Measurements from ENCODE around the gene KNDC1.

The KNDC1 gene

GRCh38 chr10:133247681-133248333 lies 87.8 kb downstream of the KNDC1 start:
- no peak overlapping the region for H3K4me3 ChIP-seq (ENCODE audit: low read depth, low read length)
- no peak for TF ChIP-seq CTCF (IDR thresholded peaks at IDR 0.05; ENCODE audit: low read depth, low read length, missing control alignments)
- in situ Hi-C loops (cut with HindIII; ENCODE audit: low sequenced_read_pairs) = no loop called here
- DNase-seq (ENCODE audit: low read depth) = no peak

- in situ Hi-C loops (cut with HindIII; ENCODE audit: low sequenced_read_pairs) = no loop called here
- TF ChIP-seq CTCF (IDR thresholded peaks at IDR 0.05; ENCODE audit: low read depth, low read length, missing control alignments) = no peak
- DNase-seq (ENCODE audit: low read depth) = no peak
- no peak overlapping the region for H3K4me3 ChIP-seq (ENCODE audit: low read depth, low read length)
Measured at GRCh38 chr10:133248334-133248715, 88.3 kb downstream of the KNDC1 start.

- in situ Hi-C loops (cut with HindIII; ENCODE audit: low sequenced_read_pairs) = no loop called here
- no peak overlapping the region for H3K4me3 ChIP-seq (ENCODE audit: low read depth, low read length)
- no peak for DNase-seq (ENCODE audit: low read depth)
- TF ChIP-seq CTCF (IDR thresholded peaks at IDR 0.05; ENCODE audit: low read depth, low read length, missing control alignments) = no peak
Measured at GRCh38 chr10:133249094-133249780, 89.2 kb downstream of the KNDC1 start.

GRCh38 chr10:133249975-133250754 lies 90.1 kb downstream of the KNDC1 start:
- DNase-seq (ENCODE audit: low read depth) = no peak
- no peak overlapping the region for H3K4me3 ChIP-seq (ENCODE audit: low read depth, low read length)
- in situ Hi-C loops (cut with HindIII; ENCODE audit: low sequenced_read_pairs) = no loop called here
- TF ChIP-seq CTCF (IDR thresholded peaks at IDR 0.05; ENCODE audit: low read depth, low read length, missing control alignments) = no peak

GRCh38 chr10:133251388-133252222 lies 91.6 kb downstream of the KNDC1 start:
- no peak for TF ChIP-seq CTCF (IDR thresholded peaks at IDR 0.05; ENCODE audit: low read depth, low read length, missing control alignments)
- DNase-seq (ENCODE audit: low read depth) = no peak
- in situ Hi-C loops (cut with HindIII; ENCODE audit: low sequenced_read_pairs) = no loop called here
- H3K4me3 ChIP-seq (ENCODE audit: low read depth, low read length) = no peak overlapping the region

GRCh38 chr10:133252223-133252552 lies 92.2 kb downstream of the KNDC1 start:
- H3K4me3 ChIP-seq (ENCODE audit: low read depth, low read length) = no peak overlapping the region
- in situ Hi-C loops (cut with HindIII; ENCODE audit: low sequenced_read_pairs) = no loop called here
- no peak for TF ChIP-seq CTCF (IDR thresholded peaks at IDR 0.05; ENCODE audit: low read depth, low read length, missing control alignments)
- no peak for DNase-seq (ENCODE audit: low read depth)

All from astrocyte of the cerebellum (primary cell).